K562 (cell line): ENCODE measurements around the gene AHCYL1.

Source experiments
- CHD2 ChIP-seq: IDR thresholded peaks from 2 replicates; pipeline ENCODE4 v1.6.1; 2011; ENCODE audit warnings: low read depth, low read length
- FOS ChIP-seq: IDR thresholded peaks from 3 replicates; pipeline ENCODE4 v1.6.1; 2011; ENCODE audit not compliant: insufficient read length; ENCODE audit errors: extremely low read depth
- NRF1 ChIP-seq, 2 experiments: fragments of 450-650 bp; IDR thresholded peaks in 1 of 2; conservative IDR thresholded peaks in 1 of 2; 2 replicates each; pipeline ENCODE4 v1.6.1; 2014; ENCODE audit warnings: mild to moderate bottlenecking in 2 of 2
- STAT5A ChIP-seq: IDR thresholded peaks from 2 replicates; pipeline ENCODE4 v1.6.1; 2012; ENCODE audit warnings: low read length, inconsistent platforms, borderline replicate concordance
- TF ChIP-seq, protein P1 (sequence below): sonication (generic); formaldehyde crosslinking; IDR thresholded peaks from 2 replicates; pipeline ENCODE4 v1.5.0; 2020; ENCODE audit warnings: missing genetic modification reagents

DNA sequence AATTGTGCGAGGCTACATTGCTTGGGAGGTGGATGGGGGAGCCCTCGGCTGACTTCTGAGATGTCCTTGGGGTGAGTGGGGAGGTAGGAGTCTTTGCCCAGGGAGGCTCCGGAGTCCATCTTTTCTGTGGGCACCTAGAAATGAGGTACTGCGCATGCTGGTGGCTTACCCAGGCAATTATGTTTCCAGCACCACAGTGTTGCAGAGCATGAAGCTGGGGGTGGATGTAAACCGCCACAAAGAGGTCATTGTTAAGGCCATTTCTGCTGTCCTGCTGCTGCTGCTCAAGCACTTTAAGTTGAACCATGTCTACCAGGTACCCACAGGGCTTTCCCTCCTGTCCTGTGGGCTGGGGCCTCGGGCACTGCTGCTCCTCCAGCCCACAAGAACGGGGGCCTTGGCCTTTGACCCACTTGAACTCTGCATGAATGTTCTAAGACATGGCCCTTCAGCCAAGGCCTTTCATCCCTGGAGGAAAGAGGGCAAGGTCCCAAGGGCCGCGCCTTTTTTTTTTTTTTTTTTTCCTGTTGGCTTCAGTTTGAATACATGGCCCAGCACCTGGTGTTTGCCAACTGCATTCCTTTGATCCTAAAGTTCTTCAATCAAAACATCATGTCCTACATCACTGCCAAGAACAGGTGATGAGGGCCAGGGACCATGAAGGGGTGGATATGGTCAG lies 64.5 kb downstream of the AHCYL1 start:
- TF ChIP-seq NRF1 (conservative IDR thresholded peaks at IDR 0.05 in 1 of 2, IDR thresholded peaks at IDR 0.05 in 1 of 2), result no peak
- TF ChIP-seq STAT5A, result no peak
- TF ChIP-seq, protein P1, sequence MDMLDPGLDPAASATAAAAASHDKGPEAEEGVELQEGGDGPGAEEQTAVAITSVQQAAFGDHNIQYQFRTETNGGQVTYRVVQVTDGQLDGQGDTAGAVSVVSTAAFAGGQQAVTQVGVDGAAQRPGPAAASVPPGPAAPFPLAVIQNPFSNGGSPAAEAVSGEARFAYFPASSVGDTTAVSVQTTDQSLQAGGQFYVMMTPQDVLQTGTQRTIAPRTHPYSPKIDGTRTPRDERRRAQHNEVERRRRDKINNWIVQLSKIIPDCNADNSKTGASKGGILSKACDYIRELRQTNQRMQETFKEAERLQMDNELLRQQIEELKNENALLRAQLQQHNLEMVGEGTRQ (CRISPR knock-in tag), result no peak
- no peak for TF ChIP-seq FOS
- no peak for TF ChIP-seq CHD2
